A549 (cell line): ENCODE measurements around the gene OR52B6. TPM values are rescaled to one million over a fixed set of nuclear protein-coding genes. Genes with fewer than 3 reads are reported as not detected.

Experiments used
- ATAC-seq, 2 experiments: fragments of 200-7000 bp in 1 of 2; fragments of >200 bp in 1 of 2; cut with Nextera tagmentation in 1 of 2; cut with Tn5 transposase in 1 of 2; 3 replicates each; pipeline versions ENCODE4 v1.8.0 to v1.9.1; 2018 to 2020; ENCODE audit warnings: mild to moderate bottlenecking in 1 of 2, moderate library complexity in 1 of 2
- CTCF ChIA-PET: fragments of 300-600 bp; sonication (Branson Sonifier 250); formaldehyde crosslinking; extraction: SDS; loops from one replicate; lab custom pipeline; 2021; ENCODE audit warnings: antibody characterized with exemption, inconsistent platforms; lab: Yijun Ruan, JAX
- POLR2A ChIA-PET: fragments of 350-600 bp; formaldehyde crosslinking; extraction: SDS; loops from one replicate; lab custom pipeline; 2021; ENCODE audit warnings: antibody characterized with exemption, inconsistent platforms; lab: Yijun Ruan, JAX
- DNase-seq, 2 experiments: peaks; one replicate each; pipeline versions ENCODE4 v3.0.0 to v3.0.0-alpha.2; 2011 to 2016; ENCODE audit warnings: low read depth in 1 of 2, low spot score in 1 of 2
- FAIRE-seq: peaks from 2 replicates; lab custom pipeline; 2011; peaks lifted over from hg19 to GRCh38; lab: Jason Lieb, UNC
- H3K27ac ChIP-seq, 2 experiments: fragments of >200 bp; sonication (Bioruptor Twin); formaldehyde crosslinking; 3 replicates each; pipeline ENCODE4 v1.5.1; 2016 to 2017
- H3K4me1 ChIP-seq: fragments of >200 bp; sonication (Bioruptor Twin); formaldehyde crosslinking; 3 replicates; pipeline ENCODE4 v1.6.1; 2016
- H3K4me2 ChIP-seq: fragments of >200 bp; sonication (Bioruptor Twin); formaldehyde crosslinking; 3 replicates; pipeline ENCODE4 v1.6.1; 2016
- H3K4me3 ChIP-seq: fragments of >200 bp; sonication (Bioruptor Twin); formaldehyde crosslinking; 3 replicates; pipeline ENCODE4 v1.5.1; 2016
- H3K9me3 ChIP-seq: fragments of >200 bp; sonication (Bioruptor Twin); formaldehyde crosslinking; 3 replicates; pipeline ENCODE4 v1.6.1; 2016
- BCL3 ChIP-seq: fragments of >200 bp; sonication (Bioruptor Twin); formaldehyde crosslinking; IDR thresholded peaks from 3 replicates; pipeline ENCODE4 v1.6.1; 2016
- BHLHE40 ChIP-seq: IDR thresholded peaks from 2 replicates; pipeline ENCODE4 v1.6.1; 2012; ENCODE audit warnings: low read depth, low read length, inconsistent platforms
- CBX2 ChIP-seq: fragments of 200-600 bp; sonication (generic); IDR thresholded peaks from 2 replicates; pipeline ENCODE4 v1.6.1; 2016; ENCODE audit warnings: low read depth, mild to moderate bottlenecking, borderline replicate concordance
- CEBPB ChIP-seq, 2 experiments: fragments of >200 bp in 1 of 2; sonication (Bioruptor Twin) in 1 of 2; formaldehyde crosslinking in 1 of 2; IDR thresholded peaks; 2 replicates each; pipeline ENCODE4 v1.6.1; 2012 to 2016
- CHD2 ChIP-seq: fragments of 150-350 bp; IDR thresholded peaks from 2 replicates; pipeline ENCODE4 v1.6.1; 2014; ENCODE audit warnings: low read length; ENCODE audit not compliant: partially characterized antibody
- CTCF ChIP-seq: fragments of >200 bp; sonication (Bioruptor Twin); formaldehyde crosslinking; IDR thresholded peaks from 3 replicates; pipeline ENCODE4 v1.5.1; 2016
- EHF ChIP-seq: fragments of 250-450 bp; sonication (Bioruptor Pico); IDR thresholded peaks from 2 replicates; pipeline ENCODE4 v1.5.0; 2020; ENCODE audit warnings: mild to moderate bottlenecking
- ELK1 ChIP-seq: fragments of 150-350 bp; IDR thresholded peaks from 2 replicates; pipeline ENCODE4 v1.6.1; 2014; ENCODE audit warnings: low read depth, mild to moderate bottlenecking, low read length
- EP300 ChIP-seq, 2 experiments: fragments of >200 bp; sonication (Bioruptor Twin); formaldehyde crosslinking; IDR thresholded peaks; 2 replicates in 1 of 2; 3 replicates in 1 of 2; pipeline ENCODE4 v1.6.1; 2016 to 2017
- ESRRA ChIP-seq: fragments of 150-350 bp; IDR thresholded peaks from 2 replicates; pipeline ENCODE4 v1.6.1; 2014; ENCODE audit warnings: mild to moderate bottlenecking, low read length, borderline replicate concordance
- FOSL2 ChIP-seq, 2 experiments: fragments of 450-650 bp in 1 of 2; fragments of >200 bp in 1 of 2; sonication (Bioruptor Twin) in 1 of 2; formaldehyde crosslinking; IDR thresholded peaks; 2 replicates each; pipeline versions ENCODE4 v1.5.0 to v1.6.1; 2016 to 2020; ENCODE audit warnings: mild to moderate bottlenecking in 1 of 2, moderate library complexity in 1 of 2
- FOXS1 ChIP-seq: fragments of 250-450 bp; sonication (Bioruptor Pico); IDR thresholded peaks from 2 replicates; pipeline ENCODE4 v1.5.0; 2020; ENCODE audit warnings: mild to moderate bottlenecking, moderate library complexity
- HES2 ChIP-seq: fragments of >200 bp; sonication (Bioruptor Twin); formaldehyde crosslinking; IDR thresholded peaks from 2 replicates; pipeline ENCODE4 v1.6.1; 2016
- HMGXB4 ChIP-seq: fragments of 250-450 bp; sonication (Bioruptor Pico); IDR thresholded peaks from 2 replicates; pipeline ENCODE4 v1.5.0; 2021; ENCODE audit warnings: mild to moderate bottlenecking, moderate library complexity, borderline replicate concordance
- HOXA7 ChIP-seq: fragments of 250-450 bp; sonication (Bioruptor Pico); IDR thresholded peaks from 2 replicates; pipeline ENCODE4 v1.5.0; 2020; ENCODE audit warnings: mild to moderate bottlenecking, moderate library complexity
- JUN ChIP-seq, 2 experiments: fragments of >200 bp; sonication (Bioruptor Twin); formaldehyde crosslinking; IDR thresholded peaks; 2 replicates in 1 of 2; 3 replicates in 1 of 2; pipeline ENCODE4 v1.6.1; 2016 to 2017
- JUNB ChIP-seq: fragments of >200 bp; sonication (Bioruptor Twin); formaldehyde crosslinking; IDR thresholded peaks from 2 replicates; pipeline ENCODE4 v1.6.1; 2016
- KDM1A ChIP-seq: fragments of 200-600 bp; sonication (generic); IDR thresholded peaks from 2 replicates; pipeline ENCODE4 v1.6.1; 2016; ENCODE audit warnings: low read depth, mild to moderate bottlenecking
- MAX ChIP-seq: IDR thresholded peaks from 2 replicates; pipeline ENCODE4 v1.6.1; 2012
- MYC ChIP-seq: IDR thresholded peaks from 2 replicates; pipeline ENCODE4 v1.6.1; 2012; ENCODE audit warnings: mild to moderate bottlenecking, inconsistent platforms, low read length, improper control_type of control experiment, borderline replicate concordance
- POLR2AphosphoS2 ChIP-seq: conservative IDR thresholded peaks from 2 replicates; pipeline ENCODE4 v1.6.1; 2012; ENCODE audit warnings: low read length, improper control_type of control experiment, inconsistent platforms
- RARB ChIP-seq: fragments of 250-450 bp; sonication (Bioruptor Pico); IDR thresholded peaks from 2 replicates; pipeline ENCODE4 v1.8.0; 2021; ENCODE audit warnings: mild to moderate bottlenecking, moderate library complexity
- RCOR1 ChIP-seq: fragments of 150-350 bp; IDR thresholded peaks from 2 replicates; pipeline ENCODE4 v1.6.1; 2014; ENCODE audit warnings: antibody characterized with exemption, low read length, low read depth
- RNF2 ChIP-seq: fragments of 200-600 bp; sonication (generic); IDR thresholded peaks from 2 replicates; pipeline ENCODE4 v1.6.1; 2016; ENCODE audit warnings: low read depth, mild to moderate bottlenecking, antibody characterized with exemption, moderate library complexity, borderline replicate concordance
- USF2 ChIP-seq: fragments of 450-650 bp; IDR thresholded peaks from 2 replicates; pipeline ENCODE4 v1.6.1; 2014; ENCODE audit warnings: antibody characterized with exemption
- ZC3H11A ChIP-seq: fragments of 450-650 bp; IDR thresholded peaks from 2 replicates; pipeline ENCODE4 v1.6.1; 2014; ENCODE audit warnings: antibody characterized with exemption, mild to moderate bottlenecking
- WGBS: methylation state at CpG from one replicate; pipeline ENCODE4 v1.1.6; 2017; ENCODE audit errors: missing lambda C conversion rate; 5-methylcytosine and 5-hydroxymethylcytosine counted together
- polyA plus RNA-seq, 4 experiments: library from polyadenylated mRNA; depleted of rRNA in 3 of 4; stranded (reverse); fragments of >200 nt; fragmentation: RNase III in 1 of 4; extraction: RNeasy Plus Mini Kit Qiagen cat#74134 plus additional on column Dnase treatment in 1 of 4; gene quantifications; 2 replicates in 3 of 4; 3 replicates in 1 of 4; pipeline ENCODE4 v1.2.3, GENCODE V29; 2011 to 2017

The OR52B6 gene
- polyA plus RNA-seq, 2 of the 4 experiments (the other 2 are of a cell fraction) = not detected

- H3K4me1 ChIP-seq = peaks cover 53% of the 10 kb centered on the region
- 91% methylated on average over 8 of the region's 8 CpGs for WGBS
- H3K4me2 ChIP-seq = 0 out of 3 replicates have a peak overlapping the region, but pooled peaks have one; percentile 8
- 0 out of 6 replicates have a peak overlapping the region, but pooled peaks of 1 of the 2 experiments have one; percentile 9 for H3K27ac ChIP-seq
- POLR2A ChIA-PET = no interaction called here
- H3K4me3 ChIP-seq = no peak overlapping the region
- CTCF ChIA-PET = interaction anchor here (0.5 to 7.4 kb wide), 3 partner anchors 11 to 56 kb away, joined by 4 to 50 read pairs (median 9); no protein-coding TSS in a partner anchor
- ATAC-seq = no peak
- FAIRE-seq = no peak
- H3K9me3 ChIP-seq = no peaks in the 10 kb centered on the region
- DNase-seq = no peak
- TF ChIP-seq FOXS1 (CRISPR knock-in tag) (no peak), CHD2 (no peak), ELK1 (no peak), JUNB (no peak), CBX2 (no peak), HES2 (no peak), RCOR1 (no peak), FOSL2 (IDR thresholded peaks at IDR 0.05) (no peak), FOSL2 (CRISPR knock-in tag; IDR thresholded peaks at IDR 0.05) (no peak), RARB (CRISPR knock-in tag) (no peak), HMGXB4 (CRISPR knock-in tag) (no peak), ESRRA (no peak), RNF2 (no peak), HOXA7 (CRISPR knock-in tag) (no peak), BHLHE40 (no peak), BCL3 (no peak), JUN (IDR thresholded peaks at IDR 0.05) (no peak)
Measured at GRCh38 chr11:5603326-5603725, 22.6 kb downstream of the OR52B6 start.

- TF ChIP-seq CEBPB (IDR thresholded peaks at IDR 0.05) = no peak
- no peak for TF ChIP-seq MYC
- no peak for TF ChIP-seq BHLHE40
- TF ChIP-seq USF2 = no peak
- TF ChIP-seq HES2 = no peak
- no peak for TF ChIP-seq JUN (IDR thresholded peaks at IDR 0.05)
- TF ChIP-seq KDM1A = no peak
- TF ChIP-seq CTCF = no peak
- TF ChIP-seq EHF (CRISPR knock-in tag) = no peak
- no peak for TF ChIP-seq MAX
- no peak for TF ChIP-seq ZC3H11A
- no peak for TF ChIP-seq RCOR1
- TF ChIP-seq POLR2AphosphoS2 = no peak
- TF ChIP-seq RNF2 = no peak
- no peak for TF ChIP-seq FOSL2 (IDR thresholded peaks at IDR 0.05)
- TF ChIP-seq FOSL2 (CRISPR knock-in tag; IDR thresholded peaks at IDR 0.05) = no peak
- no peak for TF ChIP-seq EP300 (IDR thresholded peaks at IDR 0.05)
- Histone ChIP-seq H3K4me1 (peaks cover 43% of the 10 kb centered on the region), H3K4me3 (no peak overlapping the region), H3K9me3 (no peaks in the 10 kb centered on the region), H3K27ac (no peak overlapping the region), H3K4me2 (no peak overlapping the region)
- CTCF ChIA-PET = interaction anchor here (0.5 to 7.4 kb wide), 4 partner anchors 9 to 111 kb away, joined by 3 to 50 read pairs (median 6); no protein-coding TSS in a partner anchor
- FAIRE-seq = no peak
- no peak for ATAC-seq
- POLR2A ChIA-PET = no interaction called here
- 78% methylated on average over 4 of the region's 4 CpGs for WGBS
- DNase-seq = no peak
Measured at GRCh38 chr11:5604896-5605295, 24.2 kb downstream of the OR52B6 start.
